Brain microvascular endothelial cell (primary cell): ENCODE measurements around the gene KCNN4.
"Not testable (repeated sequence)": the region's sequence is repeated elsewhere in the genome, so short reads cannot be mapped to it uniquely, and the experiment has no call there.

Experiments
- DNase-seq: peaks from one replicate; pipeline ENCODE4 v3.0.0-alpha.2; 2020
- H3K27ac ChIP-seq: fragments of 250-450 bp; sonication (Bioruptor Pico); 2 replicates; pipeline ENCODE4 v1.5.1; 2020; ENCODE audit warnings: mild to moderate bottlenecking, moderate library complexity
- H3K27me3 ChIP-seq: fragments of 250-450 bp; sonication (Bioruptor Pico); replicated peaks from 2 replicates; pipeline ENCODE4 v1.5.1; 2020; ENCODE audit warnings: mild to moderate bottlenecking
- H3K36me3 ChIP-seq: fragments of 250-450 bp; sonication (Bioruptor Pico); replicated peaks from 2 replicates; pipeline ENCODE4 v1.5.1; 2020; ENCODE audit warnings: mild to moderate bottlenecking
- H3K4me3 ChIP-seq: 2 replicates; pipeline ENCODE4 v1.5.1; 2011; ENCODE audit warnings: low read depth, mild to moderate bottlenecking, control low read depth, low read length, moderate library complexity
- CTCF ChIP-seq: IDR thresholded peaks from 2 replicates; pipeline ENCODE4 v1.5.1; 2011; ENCODE audit warnings: low read depth, mild to moderate bottlenecking, moderate library complexity, low read length, control low read depth, inconsistent platforms; ENCODE audit errors: missing control alignments
- in situ Hi-C: cut with HindIII; loops from 2 replicates; pipeline ENCODE4 v1.10.0; 2017; ENCODE audit warnings: low sequenced_read_pairs, low pct_ligation_motif_present

The KCNN4 gene

DNA sequence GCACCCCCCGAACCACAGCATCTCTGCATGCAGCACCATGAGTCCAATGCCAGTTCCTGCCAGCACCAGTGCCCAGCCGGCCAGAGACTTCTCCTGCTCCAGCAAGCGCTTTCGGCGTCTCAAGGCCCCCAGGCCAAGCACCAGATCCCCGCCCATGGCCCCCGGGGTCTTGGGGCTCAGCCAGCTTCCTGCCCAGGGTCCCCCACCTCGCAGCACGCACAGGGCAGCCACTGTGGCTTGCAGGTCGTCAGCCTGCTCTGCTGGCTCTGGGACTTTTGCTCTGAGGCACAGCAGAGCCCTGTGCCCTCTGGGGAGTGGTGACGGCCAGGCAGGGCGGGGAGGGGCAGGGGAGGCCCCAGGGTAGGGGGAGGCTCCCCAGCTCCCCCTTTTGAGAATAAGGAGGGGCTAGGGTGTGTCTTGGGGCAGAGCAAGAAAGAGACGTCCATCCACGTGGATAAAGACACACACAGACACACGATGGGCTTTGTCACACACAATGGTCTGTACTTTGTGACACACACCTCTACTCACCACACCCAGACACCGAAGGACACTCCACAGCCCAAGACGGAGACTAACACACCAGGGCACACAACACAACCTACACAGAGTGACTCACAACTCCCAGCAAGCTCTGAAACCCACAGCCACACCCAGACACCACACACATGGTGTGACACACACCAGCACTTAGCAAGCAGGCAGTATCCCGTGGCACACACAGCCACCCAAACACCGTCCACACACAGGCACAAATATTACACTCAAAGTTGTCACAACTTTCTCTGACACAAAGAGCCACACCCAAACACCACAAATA is at the start of gene KCNN4:
TSS of gene KCNN4 (minus strand) at position 268 of the 820 bp plus-strand sequence. CDS start at position 156, 112 bp downstream.
- Histone ChIP-seq H3K4me3 (peak within 1 kb of the TSS; percentile 33), H3K36me3 (no peaks in the 10 kb centered on the region), H3K27ac (no peak within 1 kb of the TSS), H3K27me3 (no peaks in the 10 kb centered on the region)
- DNase-seq: peak; percentile 68
- in situ Hi-C loops: no loop called here
- TF ChIP-seq CTCF: no peak

GRCh38 chr19:43826787-43827754 is 46.3 kb upstream of the KCNN4 start, which contains the start of gene ZNF283:
Gene ZNF283, plus strand, starts transcription at chr19:43827321. Its CDS starts 6,184 bp downstream, at chr19:43833505.
- peaks cover 19% of the 10 kb centered on the region for H3K36me3 ChIP-seq
- no peaks in the 10 kb centered on the region for H3K27me3 ChIP-seq
- TF ChIP-seq CTCF: no peak
- DNase-seq: peak; percentile 92
- in situ Hi-C loops: no loop called here
- H3K4me3 ChIP-seq: peak within 1 kb of the TSS; percentile 80
- no peak within 1 kb of the TSS for H3K27ac ChIP-seq

DNA sequence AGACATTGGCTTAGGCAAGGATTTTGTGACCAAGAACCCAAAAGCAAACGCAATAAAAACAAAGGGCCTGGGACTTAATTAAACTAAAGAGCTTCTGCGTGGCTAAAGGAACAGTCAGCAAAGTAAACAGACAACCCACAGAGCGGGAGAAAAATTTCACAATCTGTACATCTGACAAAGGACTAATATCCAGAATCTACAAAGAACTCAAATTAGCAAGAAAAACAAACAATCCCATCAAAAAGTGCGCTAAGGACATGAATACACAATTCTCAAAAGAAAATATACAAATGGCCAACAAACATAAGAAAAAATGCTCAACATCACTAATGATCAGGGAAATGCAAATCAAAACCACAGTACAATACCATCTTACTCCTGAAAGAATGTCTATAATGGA is 43.8 kb upstream of the KCNN4 start:
- H3K4me3 ChIP-seq, in situ Hi-C loops, H3K36me3 ChIP-seq, DNase-seq, H3K27ac ChIP-seq, H3K27me3 ChIP-seq: not testable (repeated sequence)

- DNase-seq, H3K27me3 ChIP-seq, in situ Hi-C loops, H3K36me3 ChIP-seq, H3K4me3 ChIP-seq, H3K27ac ChIP-seq: not testable (repeated sequence)
Measured at GRCh38 chr19:43823856-43824255, 43.1 kb upstream of the KCNN4 start.

GRCh38 chr19:43820884-43821215 is 40.1 kb upstream of the KCNN4 start:
- Histone ChIP-seq H3K4me3 (peak overlapping the region; percentile 46), H3K27me3 (no peaks in the 10 kb centered on the region), H3K36me3 (no peaks in the 10 kb centered on the region), H3K27ac (no peak overlapping the region)
- no peak for DNase-seq
- in situ Hi-C loops: no loop called here
- TF ChIP-seq CTCF: no peak

DNA sequence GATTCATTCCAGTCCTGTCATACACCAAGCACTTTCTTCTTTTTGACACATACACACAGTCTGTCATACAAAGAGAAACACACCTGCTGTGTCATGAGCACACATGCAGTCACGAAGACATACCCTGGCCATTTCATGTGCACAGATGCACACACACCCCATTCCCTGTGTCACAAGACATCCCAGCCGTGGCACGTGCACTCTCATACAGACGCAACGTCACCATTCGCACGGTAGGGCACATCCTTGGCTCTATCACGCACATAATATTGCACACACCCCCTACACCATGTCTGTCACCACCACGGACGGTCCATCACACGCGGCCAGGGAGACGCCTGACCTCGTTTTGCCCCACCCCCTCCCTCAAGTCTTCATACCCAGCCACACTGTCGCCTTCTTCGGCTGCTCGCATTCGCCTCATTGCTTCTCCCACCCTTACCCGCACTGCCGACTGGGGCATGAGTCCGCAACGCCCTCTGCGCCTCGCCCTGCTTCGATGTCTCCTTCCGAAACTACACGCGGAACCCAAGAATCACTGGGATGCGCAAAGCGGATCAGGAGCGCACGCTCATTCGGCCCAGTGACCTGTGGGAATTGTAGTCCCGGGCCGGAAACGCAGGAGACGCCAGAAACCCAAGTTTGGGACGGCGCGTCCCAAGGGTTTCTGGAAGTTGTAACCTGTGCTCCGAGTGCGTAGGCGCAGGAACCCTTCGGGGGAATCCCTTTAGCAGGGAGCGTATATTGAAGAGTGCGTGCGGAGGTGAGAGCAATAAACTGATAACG is 39.5 kb upstream of the KCNN4 start:
- DNase-seq: peak; percentile 27
- no peak for TF ChIP-seq CTCF
- Histone ChIP-seq H3K27me3 (no peaks in the 10 kb centered on the region), H3K27ac (no peak overlapping the region), H3K4me3 (peak overlapping the region; percentile 46), H3K36me3 (no peaks in the 10 kb centered on the region)
- in situ Hi-C loops: no loop called here
